NB4 (cell line): ENCODE results near the gene FBXO21.

Experiments used
- CTCF ChIP-seq: IDR thresholded peaks from one replicate; pipeline ENCODE4 v1.5.1; 2012; ENCODE audit warnings: low read depth, low read length
- MYC ChIP-seq: IDR thresholded peaks from 2 replicates; pipeline ENCODE4 v1.6.1; 2011; ENCODE audit warnings: low read depth, low read length
- POLR2A ChIP-seq: IDR thresholded peaks from 2 replicates; pipeline ENCODE4 v1.6.1; 2011; ENCODE audit warnings: mild to moderate bottlenecking; ENCODE audit not compliant: insufficient read length; ENCODE audit errors: extremely low read depth
- TF ChIP-seq, protein P1 (sequence below): IDR thresholded peaks from 2 replicates; pipeline ENCODE4 v1.6.1; 2011; ENCODE audit warnings: low read depth, low read length

- TF ChIP-seq POLR2A (no peak), CTCF (no peak), MYC (no peak)
- TF ChIP-seq, protein P1, sequence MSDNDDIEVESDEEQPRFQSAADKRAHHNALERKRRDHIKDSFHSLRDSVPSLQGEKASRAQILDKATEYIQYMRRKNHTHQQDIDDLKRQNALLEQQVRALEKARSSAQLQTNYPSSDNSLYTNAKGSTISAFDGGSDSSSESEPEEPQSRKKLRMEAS = no peak
Observed at GRCh38 chr12:117168976-117169375, 21.3 kb downstream of the FBXO21 start.
